NCI-H748 treated with DMSO at 0.1 percent for 48 hours (cell line): ENCODE measurements around the gene ZG16.
"Not testable (repeated sequence)": the region's sequence is repeated elsewhere in the genome, so short reads cannot be mapped to it uniquely, and the experiment has no call there.

Source experiments
- DNase-seq: peaks from one replicate; lab custom pipeline; 2025; lab: John Stamatoyannopoulos, UW

The ZG16 gene

GRCh38 chr16:29748760-29749149 is 29.3 kb upstream of the ZG16 start:
- not testable (repeated sequence) for DNase-seq

- no peak for DNase-seq
Measured at GRCh38 chr16:29753516-29753915, 24.5 kb upstream of the ZG16 start.

GRCh38 chr16:29756654-29757053 is 21.4 kb upstream of the ZG16 start:
- DNase-seq = no peak

- DNase-seq = not testable (repeated sequence)
Measured at GRCh38 chr16:29757086-29757485, 21.0 kb upstream of the ZG16 start.

GRCh38 chr16:29757950-29758466 is 20.0 kb upstream of the ZG16 start:
- DNase-seq = no peak

- DNase-seq = peak; percentile 0
Measured at GRCh38 chr16:29760567-29761279, 17.3 kb upstream of the ZG16 start.

GRCh38 chr16:29761280-29761651 is 16.8 kb upstream of the ZG16 start:
- not testable (repeated sequence) for DNase-seq

GRCh38 chr16:29761882-29762281 is 16.2 kb upstream of the ZG16 start:
- no peak for DNase-seq

- DNase-seq = no peak
Measured at GRCh38 chr16:29763326-29763725, 14.7 kb upstream of the ZG16 start.

GRCh38 chr16:29765167-29766032 is 12.7 kb upstream of the ZG16 start:
- DNase-seq = peak; percentile 80

- DNase-seq = no peak
Measured at GRCh38 chr16:29766571-29766970, 11.5 kb upstream of the ZG16 start.

GRCh38 chr16:29767062-29767461 is 11.0 kb upstream of the ZG16 start:
- no peak for DNase-seq

- no peak for DNase-seq
Measured at GRCh38 chr16:29769507-29769906, 8.5 kb upstream of the ZG16 start.

- DNase-seq = peak; percentile 16
Measured at GRCh38 chr16:29770250-29770929, 7.7 kb upstream of the ZG16 start.

GRCh38 chr16:29772330-29772729 is 5.7 kb upstream of the ZG16 start:
- DNase-seq = not testable (repeated sequence)

GRCh38 chr16:29774730-29775129 is 3.3 kb upstream of the ZG16 start:
- DNase-seq = no peak

- DNase-seq = no peak
Measured at GRCh38 chr16:29775742-29776408, 2.2 kb upstream of the ZG16 start.

- no peak for DNase-seq
Measured at GRCh38 chr16:29779474-29779873, 1.4 kb downstream of the ZG16 start.

GRCh38 chr16:29783094-29783953 is 5.3 kb downstream of the ZG16 start:
- DNase-seq = not testable (repeated sequence)

- DNase-seq = no peak
Measured at GRCh38 chr16:29784157-29784556, 6.1 kb downstream of the ZG16 start.

GRCh38 chr16:29784901-29785500 is 6.9 kb downstream of the ZG16 start:
- DNase-seq = no peak
